ENCODE measurements around the gene FAM83F. TPM values are rescaled to one million over a fixed set of nuclear protein-coding genes. Genes with fewer than 3 reads are reported as not detected.

Gene FAM83F
- polyA plus RNA-seq, 1 donor, result 10.7 TPM

DNA sequence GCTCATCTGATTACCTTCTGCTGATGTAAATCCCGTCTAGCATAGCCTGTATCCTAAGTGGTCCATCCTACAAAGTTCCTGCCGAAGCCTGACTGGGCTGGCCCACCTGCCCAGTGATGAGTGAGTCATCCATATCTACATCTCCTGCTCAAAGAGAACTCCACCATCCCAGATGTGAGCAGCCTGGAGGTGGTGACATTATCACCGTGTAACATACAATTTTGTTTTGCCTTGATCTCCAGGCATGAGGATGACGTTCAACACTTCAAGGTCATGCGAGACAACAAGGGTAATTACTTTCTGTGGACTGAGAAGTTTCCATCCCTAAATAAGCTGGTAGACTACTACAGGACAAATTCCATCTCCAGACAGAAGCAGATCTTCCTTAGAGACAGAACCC lies 29.0 kb upstream of the FAM83F start:
- H3K4me1 ChIP-seq (ENCODE audit: control insufficient read depth, insufficient read depth, low read length), result peaks cover 24% of the 10 kb centered on the region
- no peak overlapping the region for H3K27ac ChIP-seq (ENCODE audit: low read length)
- no peaks in the 10 kb centered on the region for H3K27me3 ChIP-seq (ENCODE audit: control insufficient read depth, insufficient read depth, low read length)
- no CpG with 5 or more reads among the region's 5 CpGs for WGBS (ENCODE audit: insufficient coverage, low lambda C conversion rate)
- H3K4me3 ChIP-seq (ENCODE audit: low read length), result no peak overlapping the region
- no peaks in the 10 kb centered on the region for H3K9me3 ChIP-seq (ENCODE audit: control insufficient read depth, low read depth, low read length)
- DNase-seq, result no peak
- H3K36me3 ChIP-seq (ENCODE audit: control insufficient read depth, insufficient read depth, low read length), result no peaks in the 10 kb centered on the region

DNA sequence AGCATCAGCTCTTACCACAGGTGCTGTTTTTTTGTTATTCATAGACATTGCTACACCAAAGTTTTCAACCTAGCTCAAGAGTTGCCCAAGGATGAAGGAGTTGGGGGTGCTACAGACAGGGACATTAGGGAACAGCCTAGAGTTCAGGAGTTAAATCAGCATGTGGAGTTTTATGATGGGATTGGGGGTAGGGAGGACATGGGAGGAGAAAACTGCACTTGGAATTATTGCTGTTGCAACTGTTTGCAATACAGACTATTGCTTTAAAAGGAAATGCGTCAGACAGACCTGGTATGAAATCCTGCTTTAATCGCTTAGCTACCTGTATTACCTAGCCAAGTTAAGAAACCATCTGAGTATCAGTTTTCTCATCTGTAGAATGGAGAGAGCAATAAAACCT lies 28.3 kb upstream of the FAM83F start:
- Histone ChIP-seq H3K27ac (ENCODE audit: low read length) (peak overlapping the region; percentile 74), H3K4me3 (ENCODE audit: low read length) (no peak overlapping the region), H3K4me1 (ENCODE audit: control insufficient read depth, insufficient read depth, low read length) (peaks cover 24% of the 10 kb centered on the region), H3K9me3 (ENCODE audit: control insufficient read depth, low read depth, low read length) (no peaks in the 10 kb centered on the region), H3K27me3 (ENCODE audit: control insufficient read depth, insufficient read depth, low read length) (no peaks in the 10 kb centered on the region), H3K36me3 (ENCODE audit: control insufficient read depth, insufficient read depth, low read length) (no peaks in the 10 kb centered on the region)
- WGBS (ENCODE audit: insufficient coverage, low lambda C conversion rate), result no CpG with 5 or more reads among the region's 2 CpGs
- DNase-seq, result peak; percentile 51 to 76

DNA sequence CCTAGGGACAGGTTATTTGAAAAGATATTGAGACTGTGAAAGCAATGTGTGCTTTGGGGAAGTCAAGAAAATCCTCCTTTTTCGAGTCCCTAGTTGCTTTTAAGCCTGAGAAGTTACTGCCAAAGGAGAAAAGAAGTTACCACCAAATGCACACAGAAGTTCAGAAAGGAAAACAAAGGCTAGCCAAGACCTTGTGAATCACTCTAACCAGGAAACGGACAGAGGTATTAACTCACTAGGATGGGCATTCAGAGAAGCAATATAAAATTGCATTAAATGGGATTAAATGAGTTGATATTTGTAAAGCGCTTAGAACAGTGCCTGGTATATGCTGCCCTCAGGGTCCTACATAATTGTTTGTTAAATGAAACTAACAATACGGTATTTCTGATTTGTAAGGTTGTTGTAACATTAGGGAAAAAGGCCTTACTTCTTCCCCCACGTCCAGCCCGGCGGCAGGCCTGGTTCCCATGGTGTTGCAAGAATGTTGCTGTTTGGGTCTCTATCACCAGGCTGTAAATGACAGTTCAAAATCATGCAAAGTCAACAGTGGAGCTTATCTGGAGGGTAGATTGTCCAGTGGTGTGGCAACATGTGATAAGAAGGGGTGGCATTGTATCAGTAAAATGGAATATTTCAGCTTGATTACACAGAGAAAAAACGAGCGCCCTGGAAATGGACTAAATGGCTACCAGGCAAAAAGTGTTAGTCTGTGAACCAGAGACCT lies 27.5 kb upstream of the FAM83F start:
- Histone ChIP-seq H3K27me3 (ENCODE audit: control insufficient read depth, insufficient read depth, low read length) (no peaks in the 10 kb centered on the region), H3K4me3 (ENCODE audit: low read length) (no peak overlapping the region), H3K4me1 (ENCODE audit: control insufficient read depth, insufficient read depth, low read length) (peaks cover 24% of the 10 kb centered on the region), H3K36me3 (ENCODE audit: control insufficient read depth, insufficient read depth, low read length) (no peaks in the 10 kb centered on the region), H3K27ac (ENCODE audit: low read length) (peak overlapping the region; percentile 74), H3K9me3 (ENCODE audit: control insufficient read depth, low read depth, low read length) (no peaks in the 10 kb centered on the region)
- 44% methylated on average over 3 of the region's 9 CpGs for WGBS (ENCODE audit: insufficient coverage, low lambda C conversion rate)
- peak; percentile 75 to 78 for DNase-seq

DNA sequence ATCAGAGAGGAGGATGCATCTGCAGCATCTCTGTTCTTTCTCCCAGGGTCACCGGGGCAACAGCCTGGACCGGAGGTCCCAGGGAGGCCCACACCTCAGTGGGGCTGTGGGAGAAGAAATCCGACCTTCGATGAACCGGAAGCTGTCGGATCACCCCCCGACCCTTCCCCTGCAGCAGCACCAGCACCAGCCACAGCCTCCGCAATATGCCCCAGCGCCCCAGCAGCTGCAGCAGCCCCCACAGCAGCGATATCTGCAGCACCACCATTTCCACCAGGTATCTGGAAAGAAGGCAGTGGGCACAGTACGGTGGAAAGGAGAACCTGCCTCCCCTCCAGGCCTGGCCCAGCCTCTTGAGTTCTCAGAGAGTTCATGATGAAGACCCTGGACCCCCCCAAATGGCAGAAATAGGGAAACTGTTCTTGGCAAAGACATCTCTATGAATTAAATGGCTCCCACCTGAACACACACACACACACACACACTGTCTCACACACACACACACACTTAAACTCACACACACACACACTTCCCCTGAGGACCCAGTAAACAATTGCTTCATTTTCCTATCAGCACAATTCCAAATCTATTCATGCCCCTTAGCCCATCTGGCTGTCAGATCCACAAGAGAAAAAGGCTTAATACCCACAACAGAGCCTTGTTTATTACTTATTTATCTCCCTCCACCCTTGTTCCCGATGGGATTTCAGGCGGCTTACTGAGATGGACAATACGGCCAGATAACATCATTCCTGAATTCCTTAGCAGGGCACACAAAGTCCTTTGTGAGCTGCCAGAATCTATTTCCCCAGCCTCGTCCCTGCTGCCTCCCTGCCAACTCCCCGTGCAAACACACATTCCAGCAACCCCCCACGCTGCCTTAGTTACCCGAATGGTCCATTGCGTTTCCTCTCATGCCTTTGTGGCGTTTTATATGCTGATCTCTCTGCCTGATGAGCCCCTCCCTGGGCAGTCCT lies 26.5 kb upstream of the FAM83F start:
- Histone ChIP-seq H3K27me3 (ENCODE audit: control insufficient read depth, insufficient read depth, low read length) (no peaks in the 10 kb centered on the region), H3K36me3 (ENCODE audit: control insufficient read depth, insufficient read depth, low read length) (no peaks in the 10 kb centered on the region), H3K4me1 (ENCODE audit: control insufficient read depth, insufficient read depth, low read length) (peaks cover 24% of the 10 kb centered on the region), H3K27ac (ENCODE audit: low read length) (peak overlapping the region; percentile 74), H3K4me3 (ENCODE audit: low read length) (no peak overlapping the region), H3K9me3 (ENCODE audit: control insufficient read depth, low read depth, low read length) (no peaks in the 10 kb centered on the region)
- no CpG with 5 or more reads among the region's 20 CpGs for WGBS (ENCODE audit: insufficient coverage, low lambda C conversion rate)
- DNase-seq, result no peak

DNA sequence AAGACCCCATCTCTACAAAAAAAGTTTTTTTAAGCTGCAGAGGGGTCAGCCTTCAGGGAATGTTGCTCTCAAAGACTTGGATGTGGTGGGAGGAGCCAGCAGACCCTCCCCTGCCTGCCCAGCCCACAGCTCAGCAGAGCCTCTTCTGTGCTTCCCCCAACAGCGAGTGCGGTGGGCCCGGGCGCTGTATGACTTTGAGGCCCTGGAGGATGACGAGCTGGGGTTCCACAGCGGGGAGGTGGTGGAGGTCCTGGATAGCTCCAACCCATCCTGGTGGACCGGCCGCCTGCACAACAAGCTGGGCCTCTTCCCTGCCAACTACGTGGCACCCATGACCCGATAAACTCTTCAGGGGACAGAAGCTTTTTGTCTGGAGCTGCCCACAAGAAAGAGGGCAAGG lies 24.0 kb upstream of the FAM83F start:
- peaks cover 1% of the 10 kb centered on the region for H3K27me3 ChIP-seq (ENCODE audit: control insufficient read depth, insufficient read depth, low read length)
- no peak for DNase-seq
- peaks cover 24% of the 10 kb centered on the region for H3K4me1 ChIP-seq (ENCODE audit: control insufficient read depth, insufficient read depth, low read length)
- no CpG with 5 or more reads among the region's 10 CpGs for WGBS (ENCODE audit: insufficient coverage, low lambda C conversion rate)
- no peaks in the 10 kb centered on the region for H3K36me3 ChIP-seq (ENCODE audit: control insufficient read depth, insufficient read depth, low read length)
- no peaks in the 10 kb centered on the region for H3K9me3 ChIP-seq (ENCODE audit: control insufficient read depth, low read depth, low read length)
- H3K27ac ChIP-seq (ENCODE audit: low read length), result no peak overlapping the region
- no peak overlapping the region for H3K4me3 ChIP-seq (ENCODE audit: low read length)

DNA sequence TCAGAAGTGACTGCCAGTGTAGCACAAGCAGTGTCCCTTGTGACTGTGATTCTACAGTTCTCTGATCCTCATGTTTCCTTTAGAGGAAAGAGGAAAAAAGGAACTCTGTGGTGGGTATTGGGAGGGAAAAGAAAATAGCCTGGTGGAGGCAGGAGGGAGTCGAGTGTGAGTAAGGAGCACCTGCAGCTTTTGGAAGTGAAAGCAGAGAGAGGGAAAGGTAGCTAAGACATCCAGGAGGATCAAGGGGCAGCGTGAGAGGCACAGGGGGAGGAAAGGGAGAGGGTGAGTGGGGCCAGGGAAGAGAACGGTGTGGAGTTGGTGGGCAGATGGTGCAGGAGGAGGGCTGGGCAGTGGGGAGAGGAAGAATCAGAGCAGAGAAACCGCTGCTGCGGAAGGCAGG lies 22.1 kb upstream of the FAM83F start:
- Histone ChIP-seq H3K9me3 (ENCODE audit: control insufficient read depth, low read depth, low read length) (no peaks in the 10 kb centered on the region), H3K36me3 (ENCODE audit: control insufficient read depth, insufficient read depth, low read length) (no peaks in the 10 kb centered on the region), H3K4me1 (ENCODE audit: control insufficient read depth, insufficient read depth, low read length) (peaks cover 8% of the 10 kb centered on the region), H3K4me3 (ENCODE audit: low read length) (no peak overlapping the region), H3K27ac (ENCODE audit: low read length) (no peak overlapping the region), H3K27me3 (ENCODE audit: control insufficient read depth, insufficient read depth, low read length) (peaks cover 6% of the 10 kb centered on the region)
- WGBS (ENCODE audit: insufficient coverage, low lambda C conversion rate), result 50% methylated on average over 3 of the region's 5 CpGs
- no peak for DNase-seq

DNA sequence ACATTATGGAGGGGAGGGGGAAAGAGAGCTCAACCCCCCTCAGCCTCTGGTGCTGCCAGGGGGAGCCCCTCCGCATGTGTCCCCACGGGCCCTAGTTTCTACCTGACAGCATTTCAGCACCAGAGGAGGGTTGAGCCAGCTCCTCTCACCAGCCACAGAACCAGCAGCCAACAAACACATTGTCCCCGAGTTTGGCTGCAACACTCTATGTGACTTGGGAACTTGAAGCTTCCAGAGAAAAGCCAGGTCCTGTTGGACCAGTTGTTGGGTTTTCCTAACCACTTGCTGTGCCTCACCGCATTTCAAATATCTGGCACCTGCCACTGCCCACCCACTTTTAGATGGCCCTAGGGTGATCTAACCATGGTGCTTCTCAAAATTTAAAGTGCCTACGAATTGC lies 21.1 kb upstream of the FAM83F start:
- Histone ChIP-seq H3K9me3 (ENCODE audit: control insufficient read depth, low read depth, low read length) (no peaks in the 10 kb centered on the region), H3K27ac (ENCODE audit: low read length) (no peak overlapping the region), H3K36me3 (ENCODE audit: control insufficient read depth, insufficient read depth, low read length) (no peaks in the 10 kb centered on the region), H3K4me3 (ENCODE audit: low read length) (no peak overlapping the region), H3K27me3 (ENCODE audit: control insufficient read depth, insufficient read depth, low read length) (peaks cover 6% of the 10 kb centered on the region), H3K4me1 (ENCODE audit: control insufficient read depth, insufficient read depth, low read length) (no peaks in the 10 kb centered on the region)
- DNase-seq, result no peak
- WGBS (ENCODE audit: insufficient coverage, low lambda C conversion rate), result no CpG with 5 or more reads among the region's 5 CpGs

DNA sequence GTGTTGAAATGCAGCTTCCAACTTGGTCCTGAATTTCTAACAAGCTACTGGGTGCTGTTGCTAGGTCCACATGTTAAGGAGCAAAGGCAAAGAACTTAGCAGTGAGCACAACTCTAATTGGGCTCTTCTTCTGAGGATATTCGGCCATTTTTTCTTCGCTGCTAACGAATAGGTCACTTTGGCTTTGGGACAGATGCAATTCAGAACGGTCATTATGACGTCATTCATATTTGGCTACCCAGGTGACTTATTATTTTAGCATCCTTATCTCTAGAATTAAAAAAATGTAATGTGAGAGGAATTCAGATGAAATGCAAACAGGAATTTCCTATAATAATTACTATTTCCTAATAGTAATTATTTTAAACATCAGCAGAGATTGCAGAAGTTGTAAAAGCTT lies 20.7 kb upstream of the FAM83F start:
- WGBS (ENCODE audit: insufficient coverage, low lambda C conversion rate), result no CpG with 5 or more reads among the region's 5 CpGs
- no peak overlapping the region for H3K4me3 ChIP-seq (ENCODE audit: low read length)
- H3K27ac ChIP-seq (ENCODE audit: low read length), result no peak overlapping the region
- H3K36me3 ChIP-seq (ENCODE audit: control insufficient read depth, insufficient read depth, low read length), result no peaks in the 10 kb centered on the region
- peaks cover 6% of the 10 kb centered on the region for H3K27me3 ChIP-seq (ENCODE audit: control insufficient read depth, insufficient read depth, low read length)
- no peak for DNase-seq
- no peaks in the 10 kb centered on the region for H3K4me1 ChIP-seq (ENCODE audit: control insufficient read depth, insufficient read depth, low read length)
- no peaks in the 10 kb centered on the region for H3K9me3 ChIP-seq (ENCODE audit: control insufficient read depth, low read depth, low read length)

DNA sequence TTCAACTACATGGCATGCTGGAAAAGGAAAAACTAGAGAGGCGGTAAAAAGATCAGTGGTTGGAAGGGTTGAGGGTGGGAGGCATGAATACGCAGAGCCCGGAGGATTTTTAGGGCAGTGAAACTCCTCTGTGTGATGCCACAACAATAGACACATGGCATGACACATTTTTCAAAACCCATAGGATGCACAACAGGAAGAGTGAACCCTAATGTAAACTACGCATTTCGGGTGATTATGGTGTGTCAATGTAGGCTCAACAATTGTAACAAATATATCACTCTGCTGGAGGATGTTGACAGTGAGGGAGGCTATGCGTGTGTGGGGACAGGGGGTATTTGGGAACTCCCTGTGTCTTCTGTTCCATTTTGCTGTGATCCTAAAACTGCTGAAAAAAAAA lies 15.7 kb upstream of the FAM83F start:
- H3K4me1 ChIP-seq (ENCODE audit: control insufficient read depth, insufficient read depth, low read length), result no peaks in the 10 kb centered on the region
- no peak overlapping the region for H3K27ac ChIP-seq (ENCODE audit: low read length)
- H3K9me3 ChIP-seq (ENCODE audit: control insufficient read depth, low read depth, low read length), result no peaks in the 10 kb centered on the region
- no peaks in the 10 kb centered on the region for H3K36me3 ChIP-seq (ENCODE audit: control insufficient read depth, insufficient read depth, low read length)
- H3K4me3 ChIP-seq (ENCODE audit: low read length), result no peak overlapping the region
- 33% methylated on average over 1 of the region's 6 CpGs for WGBS (ENCODE audit: insufficient coverage, low lambda C conversion rate)
- H3K27me3 ChIP-seq (ENCODE audit: control insufficient read depth, insufficient read depth, low read length), result peaks cover 6% of the 10 kb centered on the region
- DNase-seq, result no peak

DNA sequence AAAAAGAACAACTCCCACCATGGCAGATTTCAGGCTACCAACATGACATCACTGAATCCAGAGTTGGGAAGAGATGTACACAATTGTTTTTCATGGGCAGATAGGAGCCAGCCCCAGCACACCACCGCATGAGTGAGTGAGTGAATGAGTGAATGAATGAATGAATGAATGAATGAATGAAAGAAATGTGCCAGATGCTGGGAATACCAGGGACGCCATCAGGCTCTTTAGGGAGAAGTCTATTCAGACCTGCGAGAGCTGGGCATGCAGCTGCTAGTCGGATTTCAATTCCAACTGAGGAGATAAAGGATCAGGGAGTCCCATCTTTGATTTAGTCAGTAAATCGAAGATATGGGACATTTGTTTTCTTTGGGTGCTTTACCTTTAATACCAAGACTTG lies 15.3 kb upstream of the FAM83F start:
- no peaks in the 10 kb centered on the region for H3K36me3 ChIP-seq (ENCODE audit: control insufficient read depth, insufficient read depth, low read length)
- WGBS (ENCODE audit: insufficient coverage, low lambda C conversion rate), result no CpG with 5 or more reads among the region's 5 CpGs
- H3K9me3 ChIP-seq (ENCODE audit: control insufficient read depth, low read depth, low read length), result no peaks in the 10 kb centered on the region
- peaks cover 6% of the 10 kb centered on the region for H3K27me3 ChIP-seq (ENCODE audit: control insufficient read depth, insufficient read depth, low read length)
- H3K4me1 ChIP-seq (ENCODE audit: control insufficient read depth, insufficient read depth, low read length), result no peaks in the 10 kb centered on the region
- no peak for DNase-seq
- no peak overlapping the region for H3K4me3 ChIP-seq (ENCODE audit: low read length)
- H3K27ac ChIP-seq (ENCODE audit: low read length), result no peak overlapping the region
